ENCODE measurements around the gene GPX7.

DNA sequence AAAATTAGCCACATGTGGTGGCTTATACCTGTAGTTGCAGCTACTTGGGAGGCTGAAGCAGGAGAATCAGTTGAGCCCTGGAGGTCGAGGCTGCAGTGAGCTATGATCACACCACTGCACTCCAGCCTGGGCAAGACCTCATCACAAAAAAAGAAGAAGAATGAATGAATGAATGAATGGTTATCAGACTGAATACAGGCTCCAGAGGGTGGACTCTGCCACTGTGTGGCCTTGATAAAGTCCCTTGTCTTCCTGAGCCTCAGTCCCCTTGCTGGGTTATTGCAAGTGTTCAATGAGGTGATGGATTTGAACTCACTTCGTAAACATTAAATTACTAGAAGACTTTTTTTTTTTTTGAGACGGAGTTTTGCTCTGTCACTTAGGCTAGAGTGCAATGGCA is 55.5 kb downstream of the GPX7 start:
- TF ChIP-seq POLR2A (IDR thresholded peaks at IDR 0.05; ENCODE audit: low read depth, low read length) (no peak), POLR2AphosphoS5 (IDR thresholded peaks at IDR 0.05; ENCODE audit: low read depth, low read length) (no peak), TAF1 (IDR thresholded peaks at IDR 0.05; ENCODE audit: borderline replicate concordance, low read depth, low read length) (no peak)
